Epithelial cell of proximal tubule (primary cell): ENCODE data around the gene RABAC1. TPM values are rescaled to one million over a fixed set of nuclear protein-coding genes. Genes with fewer than 3 reads are reported as not detected.

Experiments used
- DNase-seq: peaks from one replicate; pipeline ENCODE4 v3.0.0-alpha.2; 2011; ENCODE audit warnings: low read depth
- H3K4me3 ChIP-seq: 2 replicates; pipeline ENCODE4 v1.5.1; 2011; ENCODE audit warnings: low read depth, mild to moderate bottlenecking, low read length
- total RNA-seq: library from RNA; depleted of rRNA; stranded (reverse); fragments of >200 nt; gene quantifications from 2 replicates; pipeline ENCODE4 v1.2.3, GENCODE V29; 2015
- TF ChIP-seq, protein P1 (sequence below): conservative IDR thresholded peaks from 2 replicates; pipeline ENCODE4 v1.5.1; 2012; ENCODE audit warnings: low read depth, mild to moderate bottlenecking, low read length

RABAC1 gene
- total RNA-seq, 1 donor from 2014 or later: 161 TPM

GRCh38 chr19:41984961-41985360, 25.8 kb upstream of the RABAC1 start:
- no peak for DNase-seq
- no peak overlapping the region for H3K4me3 ChIP-seq
- TF ChIP-seq, protein P1, sequence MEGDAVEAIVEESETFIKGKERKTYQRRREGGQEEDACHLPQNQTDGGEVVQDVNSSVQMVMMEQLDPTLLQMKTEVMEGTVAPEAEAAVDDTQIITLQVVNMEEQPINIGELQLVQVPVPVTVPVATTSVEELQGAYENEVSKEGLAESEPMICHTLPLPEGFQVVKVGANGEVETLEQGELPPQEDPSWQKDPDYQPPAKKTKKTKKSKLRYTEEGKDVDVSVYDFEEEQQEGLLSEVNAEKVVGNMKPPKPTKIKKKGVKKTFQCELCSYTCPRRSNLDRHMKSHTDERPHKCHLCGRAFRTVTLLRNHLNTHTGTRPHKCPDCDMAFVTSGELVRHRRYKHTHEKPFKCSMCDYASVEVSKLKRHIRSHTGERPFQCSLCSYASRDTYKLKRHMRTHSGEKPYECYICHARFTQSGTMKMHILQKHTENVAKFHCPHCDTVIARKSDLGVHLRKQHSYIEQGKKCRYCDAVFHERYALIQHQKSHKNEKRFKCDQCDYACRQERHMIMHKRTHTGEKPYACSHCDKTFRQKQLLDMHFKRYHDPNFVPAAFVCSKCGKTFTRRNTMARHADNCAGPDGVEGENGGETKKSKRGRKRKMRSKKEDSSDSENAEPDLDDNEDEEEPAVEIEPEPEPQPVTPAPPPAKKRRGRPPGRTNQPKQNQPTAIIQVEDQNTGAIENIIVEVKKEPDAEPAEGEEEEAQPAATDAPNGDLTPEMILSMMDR: no peak

- H3K4me3 ChIP-seq: no peak overlapping the region
- no peak for DNase-seq
- TF ChIP-seq, protein P1: no peak
These were observed 22.6 kb upstream of the RABAC1 start for GRCh38 chr19:41981724-41982123.

- no peak for DNase-seq
- TF ChIP-seq, protein P1: no peak
- H3K4me3 ChIP-seq: no peak overlapping the region
These were observed 19.3 kb upstream of the RABAC1 start for GRCh38 chr19:41978470-41978869.

GRCh38 chr19:41977916-41978315, 18.8 kb upstream of the RABAC1 start:
- H3K4me3 ChIP-seq: no peak overlapping the region
- no peak for DNase-seq
- TF ChIP-seq, protein P1: no peak

GRCh38 chr19:41974652-41975051, 15.5 kb upstream of the RABAC1 start:
- H3K4me3 ChIP-seq: no peak overlapping the region
- TF ChIP-seq, protein P1: no peak
- DNase-seq: no peak

DNA sequence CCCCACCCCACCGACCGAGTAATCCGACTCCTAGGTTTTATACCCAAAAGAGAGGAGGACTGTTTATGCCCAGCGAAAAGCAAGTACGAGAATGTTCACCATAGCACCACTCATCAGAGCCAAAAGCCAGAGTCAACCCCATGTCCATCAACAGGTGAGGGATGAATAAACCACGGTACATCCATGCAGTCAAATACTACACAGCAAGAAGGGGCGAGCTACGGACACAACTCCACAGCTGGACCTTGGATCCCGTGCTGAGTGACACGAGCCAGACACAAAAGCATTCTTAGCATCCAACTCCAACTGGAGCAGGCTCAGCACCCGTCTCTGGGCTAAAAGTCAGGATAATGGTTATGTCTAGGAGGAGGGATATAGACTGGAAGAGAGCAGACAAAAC, 12.2 kb upstream of the RABAC1 start:
- H3K4me3 ChIP-seq: no peak overlapping the region
- DNase-seq: no peak
- TF ChIP-seq, protein P1: no peak

- no peak overlapping the region for H3K4me3 ChIP-seq
- TF ChIP-seq, protein P1: no peak
- no peak for DNase-seq
These were observed 10.8 kb upstream of the RABAC1 start for GRCh38 chr19:41969772-41970458.
